Measurements from ENCODE around the gene NRM. TPM values are rescaled to one million over a fixed set of nuclear protein-coding genes. Genes with fewer than 3 reads are reported as not detected.

Gene NRM
- total and polyA plus RNA-seq, 2 of the 13 experiments (the other 11 are each of a cell fraction or from before 2014, with no cell fraction given) = 12.5 to 16.0 TPM

GRCh38 chr6:30721198-30722024 is 30.6 kb upstream of the NRM start (continued):
- TF ChIP-seq BRD4 (CRISPR knock-in tag; IDR thresholded peaks at IDR 0.05) (no peak; the same call in 1 of the 2 replicates), MIER2 (CRISPR knock-in tag; IDR thresholded peaks at IDR 0.05) (0 out of 2 replicates have a peak, but pooled peaks have one; percentile 21), CCDC6 (CRISPR knock-in tag; IDR thresholded peaks at IDR 0.05) (peak; percentile 84; the same call in 1 of the 2 replicates), ZBTB25 (CRISPR knock-in tag; IDR thresholded peaks at IDR 0.05) (no peak), ZNF777 (CRISPR knock-in tag; IDR thresholded peaks at IDR 0.05) (peak; percentile 26; the same call in 1 of the 2 replicates), HDAC1 (CRISPR knock-in tag; IDR thresholded peaks at IDR 0.05) (peak; percentile 78), HES4 (CRISPR knock-in tag; IDR thresholded peaks at IDR 0.05; ENCODE audit: borderline replicate concordance) (no peak), ARID2 (CRISPR knock-in tag; IDR thresholded peaks at IDR 0.05; ENCODE audit: borderline replicate concordance) (peak; percentile 36; the same call in 1 of the 2 replicates), SALL2 (CRISPR knock-in tag; IDR thresholded peaks at IDR 0.05) (no peak; the same call in 1 of the 2 replicates), PBX3 (CRISPR knock-in tag; IDR thresholded peaks at IDR 0.05; ENCODE audit: borderline replicate concordance) (no peak), PAWR (CRISPR knock-in tag; IDR thresholded peaks at IDR 0.05; ENCODE audit: borderline replicate concordance) (no peak), ZNF567 (CRISPR knock-in tag; IDR thresholded peaks at IDR 0.05; ENCODE audit: borderline replicate concordance) (no peak; the same call in 1 of the 2 replicates), SALL1 (CRISPR knock-in tag; IDR thresholded peaks at IDR 0.05) (peak; percentile 86), HOXA3 (CRISPR knock-in tag; IDR thresholded peaks at IDR 0.05) (peak; percentile 89), EED (CRISPR knock-in tag; IDR thresholded peaks at IDR 0.05) (0 out of 2 replicates have a peak, but pooled peaks have one; percentile 23), ZNF329 (CRISPR knock-in tag; IDR thresholded peaks at IDR 0.05; ENCODE audit: low read depth) (0 out of 2 replicates have a peak, but pooled peaks have one; percentile 60), ZNF101 (CRISPR knock-in tag; IDR thresholded peaks at IDR 0.05; ENCODE audit: borderline replicate concordance, low read depth) (no peak), ZMAT5 (CRISPR knock-in tag; IDR thresholded peaks at IDR 0.05; ENCODE audit: borderline replicate concordance, low read depth) (no peak), ZNF44 (CRISPR knock-in tag; IDR thresholded peaks at IDR 0.05) (no peak), CEBPB (IDR thresholded peaks at IDR 0.05; ENCODE audit: borderline replicate concordance, low read depth, low read length) (no peak), ATF3 (CRISPR knock-in tag; IDR thresholded peaks at IDR 0.05) (0 out of 2 replicates have a peak, but pooled peaks have one; percentile 36), ZUFSP (CRISPR knock-in tag; IDR thresholded peaks at IDR 0.05; ENCODE audit: borderline replicate concordance) (no peak), TP53 (CRISPR knock-in tag; conservative IDR thresholded peaks at IDR 0.05) (0 out of 2 replicates have a peak, but pooled peaks have one; percentile 2)

Data from HepG2 (cell line).